ENCODE results near the gene BRAP. TPM values are rescaled to one million over a fixed set of nuclear protein-coding genes. Genes with fewer than 3 reads are reported as not detected.
A peak's percentile ranks its signal among the peaks of the same experiment; 100 is the strongest.
"Not testable (repeated sequence)": the region's sequence is repeated elsewhere in the genome, so short reads cannot be mapped to it uniquely, and the experiment has no call there.

Gene BRAP
- total RNA-seq, 4 donors from 2014 or later, result 15.8 to 21.8 (median 19.3) TPM

- peak; percentile 94 to 95 for DNase-seq (ENCODE audit: low spot score in 2 of 2)
- Histone ChIP-seq H3K27ac (peak overlapping the region; percentile 96), H3K27me3 (no peaks in the 10 kb centered on the region), H3K9me3 (no peaks in the 10 kb centered on the region), H3K4me3 (peak overlapping the region; percentile 99), H3K4me1 (peaks cover 32% of the 10 kb centered on the region), H3K36me3 (no peaks in the 10 kb centered on the region)
- WGBS, result 0% methylated on average over 33 of the region's 56 CpGs
- TF ChIP-seq POLR2AphosphoS5 (IDR thresholded peaks at IDR 0.05), result peak; percentile 54 to 88 (median 58)
- peak in 1 of 2 donors; percentile 76 for TF ChIP-seq POLR2A (IDR thresholded peaks at IDR 0.05)
- no peak for TF ChIP-seq EP300 (IDR thresholded peaks at IDR 0.05)
- TF ChIP-seq, protein P1, sequence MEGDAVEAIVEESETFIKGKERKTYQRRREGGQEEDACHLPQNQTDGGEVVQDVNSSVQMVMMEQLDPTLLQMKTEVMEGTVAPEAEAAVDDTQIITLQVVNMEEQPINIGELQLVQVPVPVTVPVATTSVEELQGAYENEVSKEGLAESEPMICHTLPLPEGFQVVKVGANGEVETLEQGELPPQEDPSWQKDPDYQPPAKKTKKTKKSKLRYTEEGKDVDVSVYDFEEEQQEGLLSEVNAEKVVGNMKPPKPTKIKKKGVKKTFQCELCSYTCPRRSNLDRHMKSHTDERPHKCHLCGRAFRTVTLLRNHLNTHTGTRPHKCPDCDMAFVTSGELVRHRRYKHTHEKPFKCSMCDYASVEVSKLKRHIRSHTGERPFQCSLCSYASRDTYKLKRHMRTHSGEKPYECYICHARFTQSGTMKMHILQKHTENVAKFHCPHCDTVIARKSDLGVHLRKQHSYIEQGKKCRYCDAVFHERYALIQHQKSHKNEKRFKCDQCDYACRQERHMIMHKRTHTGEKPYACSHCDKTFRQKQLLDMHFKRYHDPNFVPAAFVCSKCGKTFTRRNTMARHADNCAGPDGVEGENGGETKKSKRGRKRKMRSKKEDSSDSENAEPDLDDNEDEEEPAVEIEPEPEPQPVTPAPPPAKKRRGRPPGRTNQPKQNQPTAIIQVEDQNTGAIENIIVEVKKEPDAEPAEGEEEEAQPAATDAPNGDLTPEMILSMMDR (IDR thresholded peaks at IDR 0.05), result no peak
These were observed 86.1 kb downstream of the BRAP start for GRCh38 chr12:111599453-111600204.

DNA sequence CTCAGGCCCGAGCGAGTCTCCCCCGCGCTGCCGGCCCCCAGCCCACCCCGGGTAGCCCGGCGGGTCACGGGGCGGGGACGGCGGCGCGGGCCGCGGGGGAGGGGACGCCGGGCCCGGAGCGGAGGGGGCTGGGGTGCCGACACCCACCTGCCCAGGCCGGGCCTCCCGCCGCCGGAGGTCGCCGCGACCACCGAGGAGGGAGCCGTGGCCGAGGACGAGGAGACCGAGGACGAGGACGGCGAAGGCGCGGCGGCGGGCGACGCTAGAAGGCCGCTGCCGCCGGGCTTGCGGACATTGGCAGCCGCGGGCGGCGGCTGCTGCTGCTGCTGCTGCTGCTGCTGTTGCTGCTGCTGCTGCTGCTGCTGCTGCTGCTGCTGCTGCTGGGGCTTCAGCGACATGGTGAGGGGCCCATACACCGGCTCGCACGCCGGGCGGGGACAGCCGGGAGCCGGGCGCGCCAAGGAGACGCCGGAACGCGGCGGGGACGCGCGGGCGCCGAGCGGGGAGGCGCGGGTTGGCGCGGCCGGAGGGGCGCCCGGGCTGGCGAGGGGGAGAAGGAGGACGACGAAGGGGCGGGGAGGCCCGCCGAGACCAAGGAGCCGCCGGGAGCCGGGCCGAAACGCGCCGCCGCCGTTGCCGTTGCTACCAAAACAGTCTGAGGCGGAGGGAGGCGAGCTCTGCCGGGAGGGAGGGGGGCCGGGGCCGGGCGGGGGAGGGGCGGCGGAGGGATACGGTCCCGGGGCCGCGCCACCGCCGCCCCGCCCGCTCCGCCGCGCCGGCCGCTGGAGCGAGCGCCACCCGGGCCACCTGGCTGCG, 86.9 kb downstream of the BRAP start, which contains the start of gene ATXN2:
ATXN2 (minus strand) TSS at position 679 of the 816 bp plus-strand sequence; CDS start at position 398, 281 bp downstream.
- H3K27me3 ChIP-seq, result no peaks in the 10 kb centered on the region
- H3K4me3 ChIP-seq, result peak within 1 kb of the TSS; percentile 99
- peaks cover 39% of the 10 kb centered on the region for H3K4me1 ChIP-seq
- H3K9me3 ChIP-seq, result no peaks in the 10 kb centered on the region
- H3K27ac ChIP-seq, result peak within 1 kb of the TSS; percentile 96
- DNase-seq (ENCODE audit: low spot score in 2 of 2), result peak in 1 of 2 donors; percentile 80
- no peak for TF ChIP-seq POLR2AphosphoS5 (IDR thresholded peaks at IDR 0.05)
- no peak for TF ChIP-seq EP300 (IDR thresholded peaks at IDR 0.05)
- TF ChIP-seq, protein P1 (IDR thresholded peaks at IDR 0.05), result no peak
- TF ChIP-seq POLR2A (IDR thresholded peaks at IDR 0.05), result no peak
- WGBS, result 2% methylated on average over 21 of the region's 119 CpGs
- no peaks in the 10 kb centered on the region for H3K36me3 ChIP-seq

- TF ChIP-seq POLR2A (IDR thresholded peaks at IDR 0.05), result no peak
- TF ChIP-seq, protein P1 (IDR thresholded peaks at IDR 0.05), result no peak
- TF ChIP-seq POLR2AphosphoS5 (IDR thresholded peaks at IDR 0.05), result no peak
- TF ChIP-seq EP300 (IDR thresholded peaks at IDR 0.05), result no peak
- Histone ChIP-seq H3K27ac (peak overlapping the region; percentile 96), H3K4me3 (peak overlapping the region; percentile 99), H3K27me3 (no peaks in the 10 kb centered on the region), H3K4me1 (peaks cover 42% of the 10 kb centered on the region), H3K36me3 (no peaks in the 10 kb centered on the region), H3K9me3 (no peaks in the 10 kb centered on the region)
- peak; percentile 76 to 82 for DNase-seq (ENCODE audit: low spot score in 2 of 2)
- 0% methylated on average over 4 of the region's 67 CpGs for WGBS
These were observed 87.7 kb downstream of the BRAP start for GRCh38 chr12:111597831-111598636.

- H3K36me3 ChIP-seq, result no peaks in the 10 kb centered on the region
- DNase-seq (ENCODE audit: low spot score in 2 of 2), result peak in 1 of 2 donors; percentile 63
- no peaks in the 10 kb centered on the region for H3K27me3 ChIP-seq
- WGBS, result 5% methylated on average over 28 of the region's 33 CpGs
- H3K4me1 ChIP-seq, result peaks cover 46% of the 10 kb centered on the region
- TF ChIP-seq, protein P1 (IDR thresholded peaks at IDR 0.05), result no peak
- peak overlapping the region; percentile 99 for H3K4me3 ChIP-seq
- peak overlapping the region; percentile 96 for H3K27ac ChIP-seq
- H3K9me3 ChIP-seq, result no peaks in the 10 kb centered on the region
These were observed 88.5 kb downstream of the BRAP start for GRCh38 chr12:111596985-111597830.

- 81% methylated on average over 15 of the region's 15 CpGs for WGBS
- H3K27me3 ChIP-seq; H3K9me3 ChIP-seq; H3K36me3 ChIP-seq; H3K27ac ChIP-seq; DNase-seq (ENCODE audit: low spot score in 2 of 2); H3K4me3 ChIP-seq: not testable (repeated sequence)
- peaks cover 43% of the 10 kb centered on the region for H3K4me1 ChIP-seq
These were observed 90.4 kb downstream of the BRAP start for GRCh38 chr12:111595341-111595835.
